Stimulated activated CD4-positive, alpha-beta T cell treated with anti-CD3 and anti-CD28 coated beads, Interleukin-4, amount 100 ng/mL, for 24 hours (primary cell): ENCODE data around the gene PACS1.
A peak's percentile ranks its signal among the peaks of the same experiment; 100 is the strongest.
"Not testable (repeated sequence)": the region's sequence is repeated elsewhere in the genome, so short reads cannot be mapped to it uniquely, and the experiment has no call there.

Experiments used
- DNase-seq: peaks from one replicate; pipeline ENCODE4 v3.0.0-alpha.2; 2020

The PACS1 gene

DNA sequence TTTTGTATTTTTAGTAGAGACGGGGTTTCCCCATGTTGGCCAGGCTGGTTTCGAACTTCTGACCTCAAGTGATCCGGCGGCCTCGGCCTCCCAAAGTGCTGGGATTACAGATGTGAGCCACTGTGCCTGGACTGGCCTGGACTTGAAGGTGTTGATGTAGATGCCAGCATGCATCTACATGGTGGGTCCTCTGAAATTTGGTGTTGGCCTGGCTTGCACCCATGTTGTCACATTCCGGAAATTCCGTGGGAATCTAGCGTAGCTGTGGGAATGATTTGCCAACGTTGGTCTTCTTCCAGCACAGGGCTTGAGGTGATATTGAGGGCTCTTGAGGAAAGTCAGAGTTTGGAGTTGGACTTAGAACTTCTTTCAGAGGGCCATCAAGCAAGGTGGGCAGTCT is 6.5 kb downstream of the PACS1 start:
- DNase-seq, result no peak

DNA sequence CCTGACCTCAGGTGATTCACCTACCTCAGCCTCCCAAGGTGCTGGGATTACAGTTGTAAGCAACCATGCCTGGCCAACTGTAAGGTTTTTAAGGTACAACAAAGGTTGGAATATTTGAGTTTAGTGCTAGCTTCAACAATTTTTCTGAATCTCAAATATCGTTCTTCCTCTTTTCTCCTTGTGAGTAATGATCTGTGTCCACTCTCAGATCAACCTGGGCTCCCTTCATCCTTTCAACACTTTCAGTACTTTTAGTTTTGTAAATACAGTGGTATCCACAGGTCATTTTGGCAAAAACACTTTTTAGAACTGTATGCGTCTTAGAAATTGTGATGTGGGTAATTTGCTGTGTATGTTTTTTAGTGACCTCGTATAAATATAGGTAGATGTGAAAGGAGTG is 7.9 kb downstream of the PACS1 start:
- DNase-seq, result no peak

DNA sequence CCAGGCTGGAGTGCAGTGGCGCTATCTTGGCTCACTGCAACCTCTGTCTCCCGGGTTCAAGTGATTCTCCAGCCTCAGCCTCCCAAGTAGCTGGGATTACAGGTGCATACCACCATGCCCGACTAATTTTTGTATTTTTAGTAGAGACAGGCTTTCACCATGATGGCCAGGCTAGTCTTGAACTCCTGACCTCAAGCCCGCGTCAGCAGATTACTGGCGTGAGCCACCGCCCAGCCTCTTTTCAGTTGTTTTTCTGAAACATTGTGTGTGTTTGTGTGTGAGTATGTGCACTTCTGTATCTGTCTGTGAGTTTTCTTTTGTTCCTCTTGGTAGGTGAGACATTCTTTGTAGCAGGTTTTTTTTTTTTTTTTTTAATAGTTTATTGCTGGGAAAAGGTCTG is 8.9 kb downstream of the PACS1 start:
- DNase-seq, result not testable (repeated sequence)

DNA sequence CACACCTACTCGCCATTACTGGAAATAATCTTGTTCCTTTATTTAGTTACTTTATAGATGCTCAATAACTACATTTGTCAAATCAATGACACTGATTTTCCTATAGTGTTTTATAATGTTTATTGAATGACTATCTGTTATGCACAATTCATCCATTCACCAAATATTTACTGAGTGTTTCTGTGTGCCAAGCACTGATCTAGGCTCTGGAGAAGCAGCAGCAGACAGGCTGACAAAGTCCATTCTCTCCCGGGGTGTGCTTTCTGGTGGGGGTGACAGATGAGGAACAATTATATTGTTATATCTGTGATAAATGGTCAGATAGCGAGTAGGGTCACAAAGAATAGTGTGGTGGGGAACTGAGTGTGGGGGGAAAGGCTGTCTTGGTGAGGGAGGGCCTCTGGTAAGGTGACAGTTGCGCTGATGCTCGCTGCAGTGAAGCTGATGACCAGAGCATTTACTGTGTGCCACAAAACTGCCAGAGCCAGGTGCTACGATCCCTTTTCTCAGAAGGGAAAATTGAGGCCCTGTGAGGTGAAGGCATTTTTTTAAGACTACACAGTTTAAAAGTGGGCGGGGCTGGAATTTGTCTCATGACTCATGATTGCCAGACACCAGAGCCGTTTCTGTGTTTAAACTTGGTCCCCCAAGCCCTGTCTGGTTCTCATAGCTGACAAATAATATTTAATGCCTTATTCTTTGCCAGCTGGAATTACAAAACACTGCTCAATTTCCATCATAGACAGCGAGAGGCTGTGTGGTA is 10.2 kb downstream of the PACS1 start:
- DNase-seq, result peak; percentile 79

DNA sequence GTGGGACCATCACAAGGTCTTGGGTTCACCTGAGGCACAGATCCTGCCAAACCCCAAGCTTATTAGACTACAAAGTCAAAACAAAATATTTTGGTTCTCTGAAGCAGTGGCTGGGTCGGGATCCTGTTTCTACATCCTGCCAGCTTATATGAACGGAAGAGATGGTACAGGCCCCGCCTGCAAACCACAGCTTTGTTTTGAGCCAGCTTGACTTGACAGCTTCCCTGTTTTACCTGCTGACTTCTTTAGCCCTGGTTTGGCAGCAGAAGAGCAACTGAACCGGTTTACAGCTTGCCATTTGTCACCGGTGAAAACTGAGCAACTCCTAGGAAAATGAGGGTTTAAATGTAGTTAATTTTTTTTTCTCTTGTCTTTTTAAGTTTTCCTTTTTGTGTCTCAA is 11.4 kb downstream of the PACS1 start:
- DNase-seq, result peak; percentile 68

DNA sequence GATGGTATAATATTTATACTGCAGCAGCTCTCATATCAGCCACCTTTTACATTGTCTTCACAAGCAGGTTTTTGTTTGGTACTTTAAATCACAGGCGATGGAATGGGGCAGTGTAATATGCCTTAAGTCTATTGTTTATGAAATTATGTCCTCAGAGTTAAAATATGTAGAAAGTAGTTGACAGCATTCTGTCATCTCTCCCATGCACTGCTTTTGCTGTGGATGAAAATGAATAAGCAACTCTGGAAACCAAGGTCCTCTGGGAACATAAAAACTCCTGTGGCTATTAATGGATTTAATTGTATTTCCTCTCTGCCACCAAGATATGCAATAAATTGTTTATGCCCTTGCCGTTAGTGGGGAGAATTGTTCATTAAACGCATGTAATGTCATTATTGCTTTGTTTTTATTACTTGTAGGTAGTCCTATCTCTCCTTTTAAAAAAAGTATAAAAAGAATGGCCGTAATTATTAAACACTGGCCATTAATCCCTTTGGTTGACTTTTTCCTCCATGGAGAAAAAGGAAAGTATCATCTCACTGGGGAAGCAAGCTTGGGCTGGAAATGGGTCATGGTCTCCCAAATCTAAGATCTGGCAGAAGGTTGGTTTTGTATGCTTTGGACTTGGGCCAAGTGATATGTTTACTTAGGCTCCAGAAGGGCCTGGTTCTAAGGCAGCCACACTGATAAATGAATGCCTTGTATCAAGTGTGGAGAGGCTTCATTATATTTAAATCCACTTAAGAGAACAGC is 13.1 kb downstream of the PACS1 start:
- DNase-seq, result no peak

DNA sequence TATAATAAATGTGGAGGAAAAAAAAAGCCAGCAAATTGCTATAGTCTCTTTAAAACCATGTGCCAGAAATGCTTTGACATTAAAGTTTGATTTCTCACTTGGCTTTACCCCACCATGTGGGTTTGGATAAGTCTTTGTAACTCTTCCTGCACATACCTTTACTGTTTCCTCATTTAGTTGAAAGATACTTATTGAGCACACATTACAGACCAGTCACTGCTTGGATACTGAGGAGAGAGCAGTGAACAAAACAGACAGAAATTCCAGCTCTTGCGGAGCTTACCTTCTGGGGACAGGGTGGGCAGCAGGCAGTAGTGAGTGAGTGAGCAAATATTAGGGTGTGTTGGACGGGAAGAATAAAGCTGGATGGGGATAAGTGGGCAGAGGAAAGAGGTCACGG is 13.7 kb downstream of the PACS1 start:
- DNase-seq, result no peak

DNA sequence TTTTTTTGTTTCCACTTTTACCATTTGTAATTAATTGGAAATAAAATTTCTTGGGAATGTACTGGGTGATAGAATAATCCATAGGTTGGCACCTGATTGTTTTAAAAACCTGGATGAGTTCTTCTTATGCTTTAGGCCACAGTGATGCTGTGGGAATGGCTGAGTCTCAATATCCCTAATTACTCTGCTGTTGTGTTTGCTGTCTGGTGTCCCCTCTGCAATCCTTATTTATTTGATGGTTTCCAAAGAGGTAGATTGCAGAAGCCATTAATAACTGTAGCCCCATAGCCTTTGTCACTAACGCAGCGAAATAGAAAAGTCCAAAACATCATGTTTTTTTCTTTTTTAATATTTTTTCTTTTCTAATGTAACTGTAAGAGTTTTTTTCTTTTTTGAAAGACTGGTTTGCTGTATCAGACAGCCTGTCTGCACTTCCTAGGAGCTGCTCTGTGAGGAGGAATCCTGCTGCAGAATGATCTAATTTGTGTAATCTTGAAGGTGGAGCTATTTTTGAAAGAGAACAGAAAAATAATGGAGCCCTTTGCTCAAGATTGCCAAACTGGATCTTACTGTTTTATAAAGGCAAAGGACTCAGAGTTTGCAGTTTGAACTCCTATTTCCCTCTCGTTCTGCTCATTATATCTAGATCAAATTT is 14.9 kb downstream of the PACS1 start:
- DNase-seq, result no peak

DNA sequence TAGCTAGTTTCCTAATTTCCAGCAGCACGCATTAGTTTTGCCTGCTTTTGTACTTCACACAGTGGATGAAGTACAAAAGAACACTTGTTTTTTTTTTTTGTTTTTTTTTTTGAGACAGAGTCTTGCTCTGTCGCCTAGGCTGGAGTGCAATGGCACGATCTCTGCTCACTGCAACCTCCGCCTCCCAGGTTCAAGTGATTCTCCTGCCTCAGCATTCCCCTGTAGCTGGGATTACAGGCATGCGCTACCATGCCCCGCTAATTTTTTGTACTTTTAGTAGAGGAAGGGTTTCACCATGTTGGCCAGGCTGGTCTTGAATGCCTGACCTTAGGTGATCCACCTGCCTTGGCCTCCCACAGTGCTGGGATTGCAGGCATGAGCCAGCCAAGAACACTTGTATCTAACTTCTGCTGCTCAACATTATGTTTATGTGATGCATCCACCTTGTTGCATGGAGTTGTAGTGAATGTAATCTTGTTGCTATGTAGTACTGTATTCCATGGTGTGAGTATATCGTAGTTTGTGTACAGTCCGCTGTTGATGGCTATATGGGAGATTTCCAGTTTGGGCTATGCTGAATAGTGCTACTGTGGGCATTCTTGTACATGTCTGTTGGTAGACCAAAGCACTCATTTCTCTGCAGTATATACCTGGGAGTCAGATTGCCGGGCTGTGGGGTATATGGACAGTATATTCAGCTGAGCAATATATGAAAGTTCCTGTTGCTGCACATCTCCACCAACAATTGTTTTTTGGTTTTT is 17.3 kb downstream of the PACS1 start:
- DNase-seq, result no peak

DNA sequence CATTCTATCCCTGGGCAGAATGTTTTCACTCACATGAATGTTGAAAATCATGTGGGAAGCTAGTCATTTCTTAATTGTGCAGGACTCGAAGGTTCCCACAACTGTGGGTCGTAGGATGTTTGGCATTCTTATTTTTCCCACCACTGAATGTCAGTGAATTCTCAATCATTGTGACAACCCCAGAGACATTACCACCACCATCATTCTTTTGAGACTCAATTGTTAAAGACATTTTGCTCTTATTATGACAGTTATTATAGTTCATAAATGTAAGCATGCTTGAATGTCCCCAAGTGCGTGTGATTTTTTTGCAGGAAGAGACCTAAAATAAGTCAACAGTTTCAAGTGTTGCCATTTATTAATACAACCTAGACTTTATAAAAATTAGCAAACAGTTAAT is 19.0 kb downstream of the PACS1 start:
- no peak for DNase-seq

DNA sequence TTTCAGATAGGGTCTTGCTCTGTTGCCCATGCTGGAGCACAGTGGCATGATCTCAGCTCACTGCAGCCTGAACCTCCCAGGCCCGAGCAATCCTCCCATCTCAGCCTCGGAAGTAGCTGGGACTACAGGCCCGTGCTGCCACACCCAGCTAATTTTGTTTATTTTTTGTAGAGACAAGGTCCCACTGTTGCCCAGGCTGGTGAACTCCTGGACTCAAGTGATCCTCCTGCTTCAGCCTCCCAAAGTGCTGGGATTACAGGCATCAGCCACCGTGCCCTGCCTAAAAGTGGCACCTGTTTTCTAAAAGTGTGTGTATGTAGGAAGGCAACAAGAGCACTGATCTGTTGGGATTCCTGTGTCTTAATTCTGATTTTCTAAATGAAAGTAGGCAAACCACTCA is 20.2 kb downstream of the PACS1 start:
- DNase-seq, result no peak

DNA sequence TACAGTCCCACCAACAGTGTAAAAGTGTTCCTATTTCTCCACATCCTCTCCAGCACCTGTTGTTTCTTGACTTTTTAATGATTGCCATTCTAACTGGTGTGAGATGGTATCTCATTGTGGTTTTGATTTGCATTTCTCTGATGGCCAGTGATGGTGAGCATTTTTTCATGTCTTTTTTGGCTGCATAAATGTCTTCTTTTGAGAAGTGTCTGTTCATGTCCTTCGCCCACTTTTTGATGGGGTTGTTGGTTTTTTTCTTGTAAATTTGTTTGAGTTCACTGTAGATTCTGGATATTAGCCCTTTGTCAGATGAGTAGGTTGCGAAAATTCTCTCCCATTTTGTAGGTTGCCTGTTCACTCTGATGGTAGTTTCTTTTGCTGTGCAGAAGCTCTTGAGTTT is 22.1 kb downstream of the PACS1 start:
- not testable (repeated sequence) for DNase-seq

DNA sequence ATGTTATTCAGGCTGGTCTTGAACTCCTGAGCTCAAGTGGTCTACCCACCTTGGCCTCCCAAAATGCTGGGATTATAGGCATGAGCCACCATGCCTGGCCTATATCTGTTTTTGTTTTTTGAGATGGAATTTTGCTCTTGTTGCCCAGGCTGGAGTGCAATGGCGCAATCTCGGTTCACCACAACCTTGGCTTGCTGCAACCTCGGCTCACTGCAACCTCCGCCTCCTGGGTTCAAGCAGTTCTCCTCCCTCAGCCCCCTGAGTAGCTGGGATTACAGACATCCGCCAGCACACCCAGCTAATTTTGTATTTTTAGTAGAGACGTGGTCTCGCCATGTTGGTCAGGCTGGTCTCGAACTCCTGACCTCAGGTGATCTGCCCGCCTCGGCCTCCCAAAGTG is 29.7 kb downstream of the PACS1 start:
- DNase-seq, result not testable (repeated sequence)

DNA sequence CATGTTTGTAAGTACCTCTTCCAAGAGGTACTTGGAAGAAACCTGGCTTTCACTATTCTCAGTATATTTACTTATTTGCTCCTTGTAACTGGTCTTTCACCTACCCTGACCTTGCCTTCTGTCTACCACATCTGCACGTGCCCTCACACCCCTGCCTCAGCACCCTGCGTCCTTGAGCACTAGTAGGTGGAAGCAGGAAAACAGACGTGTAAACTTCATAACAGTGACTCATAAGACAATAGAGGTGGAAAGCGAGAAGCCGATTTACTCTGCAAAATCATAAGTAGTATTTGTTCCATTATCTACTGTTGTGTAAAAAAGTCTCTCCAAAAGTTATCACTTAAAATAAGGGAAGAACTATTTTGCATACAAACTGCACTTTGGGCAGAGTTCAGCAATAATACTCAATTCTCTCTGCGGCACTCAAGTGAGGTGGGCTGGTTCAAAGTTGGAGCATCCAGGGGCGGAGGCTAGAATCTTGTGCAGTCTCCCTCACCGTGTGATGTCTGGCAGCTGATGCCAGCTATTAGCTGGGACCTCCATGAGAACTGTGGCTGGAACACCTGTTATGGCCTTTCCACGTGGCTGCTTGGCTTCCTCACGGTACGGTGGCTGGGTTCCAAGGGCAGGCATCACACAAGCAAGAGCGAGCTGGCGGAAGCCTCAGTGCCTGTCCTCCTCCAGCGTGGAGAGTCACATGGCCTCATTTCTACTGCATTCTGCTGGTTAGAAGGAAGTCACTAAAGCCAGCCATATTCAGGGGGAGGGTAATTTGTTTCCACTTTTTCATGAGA is 30.4 kb downstream of the PACS1 start:
- DNase-seq, result peak; percentile 63

DNA sequence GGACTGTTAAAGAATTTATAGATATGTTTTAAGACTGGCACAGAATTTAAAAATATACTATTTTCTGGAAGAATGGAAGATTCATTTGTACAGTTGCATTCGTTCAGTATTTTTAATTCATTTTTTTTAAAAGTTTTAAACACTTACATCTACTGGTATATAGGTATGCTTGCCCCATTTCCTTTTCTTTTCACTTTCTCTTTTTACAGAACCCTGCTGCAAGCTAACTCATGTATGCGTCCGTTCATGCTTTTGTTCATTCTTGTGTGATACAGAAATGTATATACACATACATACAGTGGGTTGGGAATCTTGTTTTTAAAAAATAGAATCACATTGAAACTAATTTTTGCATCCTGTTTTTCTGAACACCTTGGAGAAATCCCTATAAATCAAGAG is 31.0 kb downstream of the PACS1 start:
- DNase-seq, result no peak

DNA sequence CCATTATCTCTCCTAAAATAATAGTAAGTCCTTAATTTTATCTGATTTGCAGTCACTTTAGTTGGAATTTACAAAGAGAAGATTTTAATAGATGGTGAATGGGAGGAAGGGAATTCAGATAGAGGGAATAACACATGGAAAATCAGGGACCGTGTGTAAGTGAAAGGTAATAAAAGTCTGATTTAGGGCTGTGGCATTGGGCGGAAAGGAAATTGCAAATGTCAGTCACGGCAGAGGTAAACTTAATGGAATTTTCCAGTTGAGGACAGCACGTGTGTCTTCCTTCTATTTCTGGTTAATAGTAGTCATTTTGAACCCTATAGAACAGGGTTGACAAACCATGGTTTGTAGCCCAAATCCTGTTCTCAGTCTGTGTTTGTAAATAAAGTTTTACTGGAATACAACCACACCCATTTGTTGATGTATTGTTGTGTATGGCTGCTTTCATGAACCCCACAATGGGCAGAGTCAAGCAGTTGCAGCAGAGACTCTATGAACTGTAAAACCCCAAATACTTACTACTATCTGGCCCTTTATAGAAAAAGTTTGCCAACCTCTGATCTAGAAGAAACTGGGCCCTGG is 34.1 kb downstream of the PACS1 start:
- no peak for DNase-seq

DNA sequence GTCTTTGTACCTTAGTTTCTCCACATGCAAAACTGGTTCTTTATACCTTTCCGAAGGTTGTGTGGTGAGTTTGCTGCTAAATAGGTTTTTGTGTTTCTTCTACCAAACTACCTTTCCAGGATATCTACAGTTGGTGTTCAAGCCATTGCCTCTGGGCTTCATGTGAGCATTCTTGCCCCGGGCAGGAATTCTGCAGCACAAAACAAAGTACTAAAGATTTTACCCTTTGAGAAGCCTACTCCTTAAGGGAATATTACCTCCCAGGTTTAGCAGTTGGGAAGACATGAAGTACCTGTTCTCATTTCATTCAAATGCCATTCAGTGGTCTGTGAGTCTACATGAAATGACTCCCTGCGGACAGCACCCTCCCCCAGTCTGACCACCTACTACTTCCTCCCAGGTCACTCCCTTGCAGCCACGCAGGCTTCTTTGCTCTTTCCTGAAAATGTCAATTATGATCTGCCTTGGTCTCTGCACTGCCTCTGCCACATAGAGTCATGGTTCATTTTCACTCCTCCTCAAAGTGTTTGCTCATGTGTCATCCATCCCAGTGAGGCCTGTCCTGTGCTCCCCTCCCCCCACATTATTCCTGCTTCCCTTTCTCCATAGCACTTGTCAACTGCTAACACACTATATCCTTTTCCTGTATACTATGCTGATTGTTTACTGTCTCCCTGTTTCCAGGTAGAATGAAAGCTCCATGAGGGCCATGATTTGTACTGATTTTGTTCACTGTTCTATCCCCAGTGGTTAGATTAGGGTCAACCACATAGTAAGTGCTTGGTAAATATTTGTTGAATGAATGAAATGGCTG is 36.9 kb downstream of the PACS1 start:
- peak; percentile 39 for DNase-seq

DNA sequence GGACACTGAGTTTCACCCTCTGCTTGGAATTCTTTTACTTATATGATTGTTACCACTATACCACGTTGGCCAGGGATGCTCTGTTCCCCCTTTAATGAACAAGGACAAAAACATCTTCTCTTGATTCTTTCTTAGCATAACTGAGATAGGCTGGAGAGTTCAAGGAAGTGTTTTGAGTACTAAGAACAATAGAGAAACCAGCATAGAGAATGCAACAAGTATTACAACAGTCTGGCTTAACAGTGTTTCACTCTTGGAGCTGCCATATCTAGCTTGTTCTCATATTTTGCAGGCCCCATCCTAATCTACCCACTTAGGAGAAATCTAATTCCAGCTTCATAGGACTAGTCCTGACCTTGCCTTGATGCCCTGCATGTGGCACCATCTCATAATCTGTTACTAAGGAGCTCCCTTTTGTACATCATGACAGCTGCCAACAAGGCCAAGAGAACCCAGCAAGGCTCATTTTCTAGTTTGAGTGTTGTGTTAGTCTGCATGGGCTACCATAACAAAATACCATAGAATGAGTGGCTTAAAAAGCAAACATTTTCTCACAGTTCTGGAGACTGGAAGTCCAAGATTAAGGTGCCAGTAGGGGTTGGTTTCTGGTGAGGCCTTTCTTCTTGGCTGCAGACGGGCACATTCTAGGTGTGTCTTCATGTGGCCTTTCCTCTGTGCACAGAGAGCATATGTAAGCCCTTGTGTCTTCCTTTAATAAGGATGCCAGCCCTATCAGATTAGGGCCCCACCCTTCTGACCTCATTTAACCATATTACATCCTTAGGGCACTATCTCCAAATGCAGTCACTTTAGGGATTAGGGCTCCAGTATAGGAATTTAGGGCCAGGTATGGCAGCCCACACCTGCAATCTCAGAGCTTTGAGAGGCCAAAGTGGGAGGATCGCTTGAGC is 37.8 kb downstream of the PACS1 start:
- DNase-seq, result no peak

DNA sequence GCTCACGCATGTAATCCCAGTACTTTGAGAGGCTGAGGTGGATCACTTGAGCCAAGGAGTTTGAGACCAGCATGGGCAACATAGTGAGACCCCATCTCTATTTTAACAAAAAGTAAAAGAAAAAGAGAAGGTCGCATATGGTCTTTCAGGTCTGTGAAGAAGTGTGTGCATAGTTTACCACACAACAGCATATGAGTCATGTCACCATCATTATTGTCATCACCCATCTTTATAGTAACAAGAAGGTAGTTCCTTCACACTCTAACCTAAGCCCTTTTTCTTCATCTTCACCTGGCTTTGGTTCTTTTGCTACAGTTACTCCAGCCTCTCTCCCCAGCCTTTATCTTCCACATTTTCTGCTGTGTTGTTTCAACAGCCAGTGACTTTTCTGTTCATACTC is 39.2 kb downstream of the PACS1 start:
- no peak for DNase-seq

DNA sequence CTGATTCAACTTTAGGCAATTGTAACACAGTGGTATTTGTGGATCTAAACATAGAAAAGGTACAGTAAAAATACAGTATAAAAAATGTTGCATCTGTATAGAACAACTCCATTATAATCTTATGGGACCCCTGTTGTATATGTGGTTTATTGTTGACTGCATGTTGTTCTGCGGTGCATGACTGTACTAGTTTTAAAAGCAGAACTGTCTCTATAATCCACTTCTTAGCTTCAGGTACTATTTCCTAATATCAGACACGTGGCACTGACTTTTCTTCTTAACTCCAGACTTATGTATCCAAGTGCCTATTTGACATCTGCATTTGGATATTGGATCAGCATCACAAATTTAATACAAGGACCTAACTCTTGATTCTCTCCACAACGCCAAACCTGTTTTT is 41.1 kb downstream of the PACS1 start:
- no peak for DNase-seq
